HG02763 (cell line): ENCODE measurements around the gene SCAP.

ENCODE experiments used
- ATAC-seq: cut with Tn5 transposase; IDR thresholded peaks from one replicate; pipeline ENCODE4 v1.9.1; 2021; ENCODE audit warnings: mild to moderate bottlenecking, moderate library complexity; ENCODE audit not compliant: unreplicated experiment

Gene SCAP

GRCh38 chr3:47404431-47404876 is 71.3 kb downstream of the SCAP start:
- ATAC-seq = no peak

GRCh38 chr3:47399531-47400270 is 76.0 kb downstream of the SCAP start:
- no peak for ATAC-seq

GRCh38 chr3:47399016-47399415 is 76.7 kb downstream of the SCAP start:
- no peak for ATAC-seq

GRCh38 chr3:47398228-47398627 is 77.5 kb downstream of the SCAP start:
- ATAC-seq = no peak

- ATAC-seq = no peak
Observed at GRCh38 chr3:47394881-47395280, 80.9 kb downstream of the SCAP start.

- ATAC-seq = no peak
Observed at GRCh38 chr3:47394140-47394870, 81.4 kb downstream of the SCAP start.

GRCh38 chr3:47392933-47393332 is 82.8 kb downstream of the SCAP start:
- no peak for ATAC-seq

GRCh38 chr3:47385796-47386195 is 89.9 kb downstream of the SCAP start:
- ATAC-seq = no peak

GRCh38 chr3:47385007-47385406 is 90.7 kb downstream of the SCAP start:
- no peak for ATAC-seq

GRCh38 chr3:47384425-47384824 is 91.3 kb downstream of the SCAP start:
- ATAC-seq = no peak

- ATAC-seq = peak; percentile 55
Observed at GRCh38 chr3:47381317-47382157, 94.2 kb downstream of the SCAP start.

GRCh38 chr3:47380601-47381316 is 95.0 kb downstream of the SCAP start, which contains the start of gene PTPN23:
Gene PTPN23 (plus strand): TSS chr3:47381021. CDS start chr3:47381097, 76 bp downstream.
- peak; percentile 82 for ATAC-seq

GRCh38 chr3:47380026-47380600 is 95.6 kb downstream of the SCAP start:
- peak; percentile 4 for ATAC-seq

GRCh38 chr3:47379411-47379899 is 96.3 kb downstream of the SCAP start:
- ATAC-seq = no peak

GRCh38 chr3:47378869-47379268 is 96.9 kb downstream of the SCAP start:
- no peak for ATAC-seq

- ATAC-seq = no peak
Observed at GRCh38 chr3:47377186-47377585, 98.6 kb downstream of the SCAP start.

GRCh38 chr3:47376393-47376792 is 99.3 kb downstream of the SCAP start:
- no peak for ATAC-seq

GRCh38 chr3:47374587-47374986 is 101.2 kb downstream of the SCAP start:
- ATAC-seq = no peak

- no peak for ATAC-seq
Observed at GRCh38 chr3:47370887-47371697, 104.6 kb downstream of the SCAP start.
